GM21360 (cell line): ENCODE results near the gene AMDHD2.
"Not testable (repeated sequence)": the region's sequence is repeated elsewhere in the genome, so short reads cannot be mapped to it uniquely, and the experiment has no call there.

Source experiments
- ATAC-seq: cut with Tn5 transposase; IDR thresholded peaks from one replicate; pipeline ENCODE4 v1.9.1; 2021; ENCODE audit warnings: mild to moderate bottlenecking, moderate library complexity; ENCODE audit not compliant: unreplicated experiment

The AMDHD2 gene

GRCh38 chr16:2531696-2532493, 11.7 kb downstream of the AMDHD2 start:
- ATAC-seq = peak; percentile 74

DNA sequence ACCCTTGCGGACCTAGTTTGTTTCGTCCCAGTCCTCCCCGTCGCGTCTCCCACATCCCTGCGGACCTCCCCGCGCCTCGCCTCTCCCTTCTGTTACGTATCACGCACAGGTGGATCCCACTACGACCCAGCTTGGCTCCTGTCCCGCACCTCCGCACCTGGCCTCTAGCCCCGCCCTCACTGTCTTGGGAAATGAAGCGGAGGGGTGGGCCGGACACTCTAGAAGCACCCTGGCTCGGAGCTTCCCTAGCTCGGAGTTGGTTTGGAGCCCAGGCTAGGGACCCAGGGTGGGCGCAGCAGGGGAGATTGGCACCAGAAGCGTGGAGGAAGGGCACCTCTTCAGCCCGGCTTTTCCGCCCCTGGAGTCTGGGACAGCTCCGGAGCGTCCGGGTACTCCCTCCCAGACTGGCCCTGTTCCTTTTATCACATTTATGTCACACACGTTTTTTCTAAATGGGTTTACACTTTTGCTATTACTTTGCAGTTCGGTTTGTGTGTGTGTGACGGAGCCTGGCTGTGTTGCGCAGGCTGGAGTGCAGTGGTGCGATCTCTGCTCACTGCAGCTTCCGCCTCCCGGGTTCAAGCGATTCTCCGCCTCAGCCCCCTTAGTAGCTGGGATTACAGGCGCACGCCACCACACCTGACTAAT, 12.4 kb downstream of the AMDHD2 start:
- ATAC-seq = no peak

DNA sequence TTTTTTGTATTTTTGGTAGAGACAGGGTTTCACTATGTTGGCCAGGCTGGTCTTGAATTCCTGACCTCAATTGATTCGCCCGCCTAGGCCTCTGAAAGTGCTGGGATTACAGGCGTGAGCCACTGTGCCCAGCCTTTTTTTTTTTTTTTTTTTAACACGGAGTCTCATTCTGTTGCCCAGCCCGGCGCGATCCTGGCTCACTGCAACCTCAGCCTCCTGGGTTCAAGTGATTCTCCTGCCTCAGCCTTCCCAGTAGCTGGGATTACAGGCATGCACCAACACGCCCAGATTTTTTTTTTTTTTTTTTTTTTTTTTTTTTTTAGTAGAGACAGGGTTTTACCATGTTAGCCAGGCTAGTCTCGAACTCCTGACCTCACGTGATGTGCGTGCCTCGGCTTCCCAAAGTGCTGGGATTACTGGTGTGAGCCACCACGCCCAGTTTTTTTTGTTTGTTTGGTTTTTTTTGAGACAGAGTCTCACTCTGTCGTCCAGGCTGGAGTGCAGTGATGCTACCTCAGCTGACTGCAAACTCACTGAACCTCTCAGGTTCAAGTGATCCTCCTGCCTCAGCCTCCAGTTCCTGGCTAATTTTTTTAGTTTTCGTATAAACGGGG, 13.1 kb downstream of the AMDHD2 start:
- ATAC-seq = not testable (repeated sequence)

- ATAC-seq = no peak
Observed at GRCh38 chr16:2533912-2534311, 13.7 kb downstream of the AMDHD2 start.

DNA sequence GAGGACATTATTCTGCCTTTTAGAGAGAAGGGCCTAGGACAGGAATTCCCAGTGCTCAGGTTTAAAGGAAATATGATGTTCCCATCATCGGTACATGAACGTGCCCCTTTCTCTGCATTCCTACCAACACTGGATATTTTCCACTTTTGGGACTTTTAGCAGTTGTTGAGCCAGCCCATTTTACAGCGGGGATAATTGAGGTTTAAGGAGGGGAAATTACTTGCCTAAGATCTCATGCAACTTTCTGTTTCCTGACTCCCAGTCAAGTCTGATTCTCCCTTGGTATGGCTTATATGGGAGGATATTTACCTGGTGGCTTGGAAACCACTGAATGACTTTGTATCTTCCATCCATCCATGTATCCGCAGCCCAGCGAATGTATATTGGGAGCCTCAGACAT, 14.2 kb downstream of the AMDHD2 start:
- ATAC-seq = not testable (repeated sequence)

DNA sequence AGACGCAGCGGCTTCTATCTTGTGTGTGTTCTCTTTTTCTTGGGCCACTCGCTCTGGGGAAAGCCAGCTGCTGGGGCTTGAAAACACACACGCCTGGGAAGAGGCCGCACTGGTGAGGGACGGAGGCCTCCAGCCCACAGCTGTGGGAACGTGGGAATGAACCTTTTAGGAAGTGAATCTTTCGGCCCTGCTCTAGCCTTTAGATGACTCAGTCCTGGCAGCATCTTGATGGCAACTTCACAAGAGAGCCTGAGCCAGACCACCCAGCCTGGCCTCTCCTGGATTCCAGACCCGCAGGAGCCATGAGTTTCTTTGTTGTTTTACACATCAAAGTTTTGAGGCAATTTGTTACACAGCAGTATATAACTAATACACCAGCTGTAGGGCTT, 15.4 kb downstream of the AMDHD2 start:
- no peak for ATAC-seq

DNA sequence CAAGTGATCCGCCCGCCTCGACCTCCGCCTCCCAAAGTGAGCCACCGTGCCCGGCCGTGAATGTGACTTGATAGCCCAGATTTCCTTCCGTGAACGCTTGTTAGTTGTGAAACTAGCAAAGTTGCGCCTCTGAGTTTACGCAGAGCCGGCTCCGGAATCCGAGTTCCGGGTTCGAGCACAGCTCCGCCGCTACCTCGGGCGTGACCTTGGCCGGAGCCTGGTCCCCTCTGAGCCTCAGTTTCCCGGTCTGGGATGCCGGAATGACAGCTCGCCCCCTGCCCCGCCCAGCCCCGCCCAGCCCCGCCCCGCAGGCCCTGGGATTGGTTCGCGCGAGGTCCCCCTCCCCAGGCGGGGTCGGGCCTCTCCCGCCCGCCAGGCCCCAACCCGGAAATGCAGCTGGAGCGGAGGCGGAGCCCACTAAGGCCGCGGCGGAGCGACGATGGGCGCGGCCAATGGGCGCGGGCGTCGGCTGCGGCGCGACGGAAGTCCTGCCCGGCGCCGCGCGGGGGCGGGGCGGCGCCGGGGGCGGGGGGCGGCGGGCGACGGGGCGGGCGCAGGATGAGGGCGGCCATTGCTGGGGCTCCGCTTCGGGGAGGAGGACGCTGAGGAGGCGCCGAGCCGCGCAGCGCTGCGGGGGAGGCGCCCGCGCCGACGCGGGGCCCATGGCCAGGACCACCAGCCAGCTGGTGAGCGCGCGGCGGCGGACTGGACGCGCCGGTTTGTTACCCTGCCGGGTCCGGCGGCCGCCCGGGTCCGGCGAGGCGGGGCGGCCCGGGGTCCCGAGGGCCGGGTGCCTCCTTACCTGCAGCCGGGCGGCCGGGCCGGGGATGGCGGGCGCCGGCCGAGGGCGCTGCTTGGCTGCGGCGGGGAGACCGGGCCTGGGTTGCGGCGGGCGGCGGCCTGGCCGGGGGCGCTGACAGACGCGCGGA, 17.5 kb downstream of the AMDHD2 start, which contains the start of gene PDPK1:
Gene PDPK1 (plus strand): TSS at position 571 of the 929 bp plus-strand sequence. CDS start 92 bp downstream, at position 663.
- ATAC-seq = peak; percentile 74

DNA sequence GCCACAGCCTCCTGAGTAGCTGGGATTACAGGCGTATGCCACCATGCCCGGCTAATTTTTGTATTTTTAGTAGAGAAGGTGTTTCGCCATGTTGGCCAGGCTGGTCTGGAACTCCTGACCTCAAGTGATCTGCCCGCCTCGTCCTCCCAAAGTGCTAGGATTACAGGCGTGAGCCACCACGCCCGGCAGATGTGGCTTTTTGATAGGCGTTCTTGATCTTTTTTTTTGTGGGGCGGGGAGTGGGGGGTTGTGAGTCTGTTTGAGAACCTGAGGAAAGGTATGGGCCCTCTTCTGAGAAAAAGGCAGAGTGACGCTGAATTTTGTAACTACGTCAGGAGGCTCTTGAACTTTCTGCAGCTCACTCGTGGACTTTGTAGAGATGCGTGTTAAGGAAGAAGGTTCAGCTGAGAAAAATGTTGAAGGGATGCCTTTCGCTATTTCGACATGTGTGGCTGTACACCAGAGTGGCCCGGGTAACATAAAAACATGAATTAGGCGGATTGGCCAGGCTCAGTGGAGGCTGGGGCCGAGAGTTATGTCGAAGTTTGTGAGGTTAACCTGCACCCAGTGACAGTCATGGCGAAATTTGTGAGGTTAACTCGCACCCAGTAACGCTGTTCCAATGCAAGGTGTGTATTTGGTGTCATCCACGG, 19.1 kb downstream of the AMDHD2 start:
- not testable (repeated sequence) for ATAC-seq

- not testable (repeated sequence) for ATAC-seq
Observed at GRCh38 chr16:2539845-2540458, 19.8 kb downstream of the AMDHD2 start.

GRCh38 chr16:2540912-2541311, 20.7 kb downstream of the AMDHD2 start:
- not testable (repeated sequence) for ATAC-seq

DNA sequence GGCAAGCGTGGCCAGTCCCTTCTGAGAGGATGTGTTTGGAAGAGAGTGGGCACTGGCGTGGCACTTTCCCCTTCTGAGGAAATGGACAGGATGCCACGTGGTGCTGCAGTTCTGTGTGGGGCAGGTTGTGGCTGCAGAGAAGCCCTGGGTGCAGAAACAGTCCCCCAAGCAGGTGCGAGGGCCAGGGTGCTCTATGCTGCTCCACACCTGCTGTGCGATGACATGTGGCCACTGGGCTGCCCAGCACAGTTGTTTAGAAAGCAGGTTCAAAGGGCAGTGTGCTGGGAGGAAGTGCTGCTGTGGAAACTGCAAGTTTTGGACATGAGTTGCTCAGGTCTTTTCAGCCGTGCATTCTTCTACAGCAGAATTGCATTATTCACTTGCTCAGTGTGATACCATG, 21.2 kb downstream of the AMDHD2 start:
- not testable (repeated sequence) for ATAC-seq

DNA sequence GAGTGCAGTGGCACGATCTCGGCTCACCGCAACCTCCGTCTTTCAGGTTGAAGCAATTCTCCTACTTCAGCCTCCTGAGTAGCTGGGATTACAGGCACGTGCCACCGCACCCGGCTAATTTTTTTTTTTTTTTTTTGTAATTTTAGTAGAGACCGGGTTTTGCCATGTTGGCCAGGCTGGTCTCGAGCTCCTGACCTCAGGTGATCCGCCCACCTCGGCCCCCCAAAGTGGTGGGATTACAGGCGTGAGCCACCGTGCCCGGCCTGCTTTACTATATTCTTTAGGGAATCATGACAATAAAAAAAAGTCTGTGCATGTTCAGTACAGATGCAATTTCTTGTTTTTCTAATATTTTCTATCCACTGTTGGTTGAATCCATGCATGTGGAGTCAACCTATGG, 23.6 kb downstream of the AMDHD2 start:
- ATAC-seq = not testable (repeated sequence)

DNA sequence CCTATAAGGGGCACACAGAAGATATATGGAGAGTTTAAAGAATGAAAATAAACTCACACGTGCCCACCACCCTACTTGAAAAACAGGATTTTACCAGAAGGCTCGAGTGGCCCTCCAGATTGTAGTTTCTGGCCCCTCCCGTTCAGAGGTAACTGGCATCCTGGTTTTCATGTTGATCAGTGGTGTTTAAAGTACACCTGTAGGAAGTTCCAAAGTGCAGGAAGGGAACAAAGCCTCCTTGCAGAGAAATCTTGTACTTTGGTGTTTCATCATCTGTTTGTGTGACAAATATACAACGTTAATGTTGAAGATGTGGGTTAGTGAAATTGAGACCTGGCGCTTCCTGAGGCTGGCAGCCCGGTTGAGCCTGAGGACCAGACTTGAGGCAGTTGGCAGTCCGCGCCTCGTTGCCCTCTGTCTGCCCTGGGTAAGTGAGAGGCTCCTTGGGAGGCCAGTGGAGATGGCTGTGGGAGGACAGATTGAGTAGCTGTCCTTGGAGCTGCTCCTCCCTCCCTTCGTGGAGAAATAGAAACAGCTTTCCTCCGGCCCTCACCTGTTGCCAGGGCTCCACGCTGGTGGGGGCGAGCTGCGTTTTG, 30.2 kb downstream of the AMDHD2 start:
- ATAC-seq = not testable (repeated sequence)

GRCh38 chr16:2551420-2551889, 31.3 kb downstream of the AMDHD2 start:
- not testable (repeated sequence) for ATAC-seq

- not testable (repeated sequence) for ATAC-seq
Observed at GRCh38 chr16:2554709-2555425, 34.7 kb downstream of the AMDHD2 start.

DNA sequence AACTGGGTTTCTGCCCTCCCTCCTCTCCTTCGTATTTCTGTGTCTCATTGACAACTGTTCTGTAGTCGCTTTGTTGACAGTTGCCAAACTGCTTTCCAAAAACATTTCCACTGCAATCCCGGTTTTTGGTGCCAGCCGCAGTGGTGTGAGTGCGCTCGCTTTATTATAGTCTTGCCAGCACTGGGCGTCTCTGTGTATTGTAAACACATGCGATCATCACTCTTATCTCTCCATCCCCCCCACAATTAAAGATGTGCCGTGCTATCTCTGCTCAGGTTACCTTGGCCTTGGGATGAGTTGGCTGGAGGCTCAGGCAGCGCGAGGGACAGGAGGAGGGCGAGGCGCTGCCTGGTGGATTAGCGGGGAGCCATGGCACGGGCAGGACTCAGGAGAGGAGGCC, 37.0 kb downstream of the AMDHD2 start:
- not testable (repeated sequence) for ATAC-seq

GRCh38 chr16:2560131-2560797, 40.1 kb downstream of the AMDHD2 start:
- ATAC-seq = not testable (repeated sequence)

DNA sequence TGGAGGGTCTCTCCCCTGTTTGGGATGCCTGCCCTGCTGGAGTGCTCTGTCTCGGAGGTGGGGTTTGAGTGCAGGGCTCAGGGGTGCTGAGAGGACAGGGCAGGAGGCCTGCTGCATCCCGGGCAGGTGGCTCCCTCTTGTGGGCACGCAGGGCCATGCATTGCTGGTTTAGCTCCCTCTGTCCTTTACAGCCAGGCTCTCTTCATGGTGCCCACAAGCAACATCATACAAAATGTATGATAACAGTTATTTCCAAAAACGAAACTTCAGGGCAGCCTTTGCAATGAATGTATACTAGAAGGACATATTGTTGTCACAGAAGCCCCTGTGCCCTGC, 40.6 kb downstream of the AMDHD2 start:
- ATAC-seq = not testable (repeated sequence)
